ENCODE data around the gene ASF1A.

Gene ASF1A

DNA sequence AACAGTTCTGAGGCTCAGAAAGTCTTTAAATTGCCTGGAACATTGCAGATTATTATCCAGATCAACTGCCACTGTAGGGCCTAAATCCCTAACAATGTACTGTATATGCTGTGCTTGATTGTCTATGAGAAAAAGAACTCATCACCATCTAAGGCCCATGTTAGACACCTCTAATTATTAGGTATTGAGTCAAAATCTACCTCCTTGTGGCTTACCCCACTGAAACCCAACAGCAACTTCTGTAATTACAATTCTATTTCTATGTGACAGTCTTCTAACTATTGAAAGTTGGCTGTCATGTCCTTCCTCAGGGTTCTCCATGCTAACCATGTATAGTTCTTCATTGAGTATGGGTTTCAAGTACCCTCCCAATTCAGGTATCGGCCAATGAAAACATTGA, 27.1 kb downstream of the ASF1A start:
- DNase-seq (ENCODE audit: low read depth), result no peak
- H3K4me3 ChIP-seq (ENCODE audit: low read length), result no peak overlapping the region
- TF ChIP-seq, protein P1, sequence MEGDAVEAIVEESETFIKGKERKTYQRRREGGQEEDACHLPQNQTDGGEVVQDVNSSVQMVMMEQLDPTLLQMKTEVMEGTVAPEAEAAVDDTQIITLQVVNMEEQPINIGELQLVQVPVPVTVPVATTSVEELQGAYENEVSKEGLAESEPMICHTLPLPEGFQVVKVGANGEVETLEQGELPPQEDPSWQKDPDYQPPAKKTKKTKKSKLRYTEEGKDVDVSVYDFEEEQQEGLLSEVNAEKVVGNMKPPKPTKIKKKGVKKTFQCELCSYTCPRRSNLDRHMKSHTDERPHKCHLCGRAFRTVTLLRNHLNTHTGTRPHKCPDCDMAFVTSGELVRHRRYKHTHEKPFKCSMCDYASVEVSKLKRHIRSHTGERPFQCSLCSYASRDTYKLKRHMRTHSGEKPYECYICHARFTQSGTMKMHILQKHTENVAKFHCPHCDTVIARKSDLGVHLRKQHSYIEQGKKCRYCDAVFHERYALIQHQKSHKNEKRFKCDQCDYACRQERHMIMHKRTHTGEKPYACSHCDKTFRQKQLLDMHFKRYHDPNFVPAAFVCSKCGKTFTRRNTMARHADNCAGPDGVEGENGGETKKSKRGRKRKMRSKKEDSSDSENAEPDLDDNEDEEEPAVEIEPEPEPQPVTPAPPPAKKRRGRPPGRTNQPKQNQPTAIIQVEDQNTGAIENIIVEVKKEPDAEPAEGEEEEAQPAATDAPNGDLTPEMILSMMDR (conservative IDR thresholded peaks at IDR 0.05; ENCODE audit: low read length), result no peak

DNA sequence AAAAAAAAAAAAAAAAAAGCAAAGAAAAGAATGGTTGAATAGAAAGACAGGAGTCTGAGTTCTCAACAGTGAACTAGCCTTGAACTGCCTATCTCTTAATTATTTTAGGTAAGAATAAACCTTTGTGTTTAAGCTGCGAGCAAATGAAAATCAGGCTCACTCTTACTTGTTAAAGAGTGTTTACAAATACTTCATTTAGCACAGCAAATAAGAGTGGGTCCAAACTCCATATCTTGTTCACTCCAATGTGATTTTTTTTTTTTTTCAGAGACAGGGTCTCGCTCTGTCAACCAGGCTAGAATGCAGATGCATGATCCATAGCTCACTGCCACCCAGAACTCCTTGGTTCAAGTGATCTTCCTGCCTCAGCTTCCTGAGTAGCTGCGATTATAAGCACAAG, 29.1 kb downstream of the ASF1A start:
- no peak overlapping the region for H3K4me3 ChIP-seq (ENCODE audit: low read length)
- TF ChIP-seq, protein P1 (conservative IDR thresholded peaks at IDR 0.05; ENCODE audit: low read length), result no peak
- no peak for DNase-seq (ENCODE audit: low read depth)

DNA sequence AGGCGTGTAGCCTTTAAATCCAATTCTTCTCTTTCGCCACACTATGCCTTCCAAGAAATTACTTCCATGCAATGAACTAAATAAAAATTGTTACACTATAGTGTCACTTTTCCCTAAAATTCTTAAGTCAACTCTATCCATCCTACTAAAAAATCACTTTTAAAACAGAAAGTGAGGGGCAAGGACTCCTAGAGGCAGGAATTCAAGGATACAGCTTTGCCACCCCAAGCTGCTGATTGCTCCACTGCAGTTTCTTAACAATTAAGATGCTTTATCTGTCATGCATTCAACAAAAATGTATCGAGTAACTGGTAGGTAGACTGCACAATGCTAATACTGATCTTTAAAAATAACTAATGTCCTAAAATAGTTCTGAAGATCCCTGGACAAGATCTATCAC, 36.7 kb downstream of the ASF1A start:
- no peak for DNase-seq (ENCODE audit: low read depth)
- H3K4me3 ChIP-seq (ENCODE audit: low read length), result no peak overlapping the region
- TF ChIP-seq, protein P1 (conservative IDR thresholded peaks at IDR 0.05; ENCODE audit: low read length), result 0 out of 2 replicates have a peak, but pooled peaks have one; percentile 13

DNA sequence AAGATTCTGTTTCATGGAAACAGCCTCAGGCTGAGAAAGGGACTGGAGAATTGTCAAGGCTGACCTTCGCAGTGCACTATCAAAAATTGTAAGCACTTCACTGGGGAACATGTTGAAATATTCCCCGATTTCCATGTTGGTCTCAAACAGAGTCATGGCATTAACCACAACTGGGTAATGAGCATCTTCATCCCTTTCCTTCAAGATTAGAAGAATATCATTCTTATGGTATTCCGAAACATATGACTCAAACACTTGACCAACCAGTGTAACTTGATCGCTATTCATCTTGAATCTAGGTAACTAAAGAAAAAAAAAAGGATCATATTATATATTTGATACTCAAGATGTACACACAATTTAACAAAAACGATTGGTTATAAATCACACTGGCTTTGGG, 37.5 kb downstream of the ASF1A start:
- H3K4me3 ChIP-seq (ENCODE audit: low read length), result no peak overlapping the region
- no peak for DNase-seq (ENCODE audit: low read depth)
- TF ChIP-seq, protein P1 (conservative IDR thresholded peaks at IDR 0.05; ENCODE audit: low read length), result no peak

DNA sequence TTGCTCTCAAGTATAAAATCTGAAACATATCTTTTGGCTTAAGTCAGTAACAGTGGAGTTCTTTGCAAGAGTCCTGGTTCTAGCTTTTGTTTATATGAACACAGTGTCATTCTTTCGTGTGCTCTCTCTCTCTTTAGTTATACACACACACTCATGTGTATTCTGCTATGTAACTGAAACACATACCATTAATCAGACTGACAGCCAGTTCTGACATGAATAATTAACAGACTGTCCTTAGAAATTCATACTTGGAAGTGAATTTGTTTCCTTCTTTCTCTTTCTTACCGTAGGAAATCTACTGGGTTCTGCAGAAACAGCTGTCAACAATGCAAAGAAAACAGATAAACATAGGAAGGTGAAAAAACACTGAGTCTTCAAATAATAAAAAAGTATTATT, 38.5 kb downstream of the ASF1A start:
- no peak for DNase-seq (ENCODE audit: low read depth)
- no peak overlapping the region for H3K4me3 ChIP-seq (ENCODE audit: low read length)
- TF ChIP-seq, protein P1 (conservative IDR thresholded peaks at IDR 0.05; ENCODE audit: low read length), result no peak

DNA sequence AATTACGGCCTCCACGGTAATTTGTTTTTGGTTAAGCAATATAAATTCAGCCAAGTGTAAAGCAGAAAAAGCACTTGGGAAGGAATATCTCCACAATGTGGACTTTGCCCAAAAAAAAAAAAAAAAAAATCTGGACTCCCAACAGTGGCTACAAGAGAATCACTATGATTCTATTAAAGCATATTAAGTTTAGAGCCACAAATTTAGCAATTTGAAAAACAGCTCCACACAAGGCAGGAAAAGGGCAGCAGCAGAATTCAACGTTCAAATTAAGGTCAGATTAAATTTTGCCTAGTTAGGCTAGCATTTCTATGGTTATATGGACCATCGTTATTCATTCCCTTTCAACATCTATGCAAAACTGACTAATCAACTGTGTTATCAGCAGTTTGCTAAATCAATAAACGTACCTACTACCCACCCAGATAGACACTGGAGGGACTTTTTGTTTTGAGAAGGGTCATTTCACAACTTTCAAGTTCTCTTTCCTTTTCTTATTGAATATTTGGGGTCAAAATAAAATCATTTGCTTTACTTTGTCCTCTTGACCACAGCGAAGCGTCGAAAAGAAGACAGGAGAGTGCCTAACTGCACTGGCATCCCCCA, 40.0 kb downstream of the ASF1A start:
- no peak for DNase-seq (ENCODE audit: low read depth)
- TF ChIP-seq, protein P1 (conservative IDR thresholded peaks at IDR 0.05; ENCODE audit: low read length), result no peak
- H3K4me3 ChIP-seq (ENCODE audit: low read length), result peak overlapping the region; percentile 88

DNA sequence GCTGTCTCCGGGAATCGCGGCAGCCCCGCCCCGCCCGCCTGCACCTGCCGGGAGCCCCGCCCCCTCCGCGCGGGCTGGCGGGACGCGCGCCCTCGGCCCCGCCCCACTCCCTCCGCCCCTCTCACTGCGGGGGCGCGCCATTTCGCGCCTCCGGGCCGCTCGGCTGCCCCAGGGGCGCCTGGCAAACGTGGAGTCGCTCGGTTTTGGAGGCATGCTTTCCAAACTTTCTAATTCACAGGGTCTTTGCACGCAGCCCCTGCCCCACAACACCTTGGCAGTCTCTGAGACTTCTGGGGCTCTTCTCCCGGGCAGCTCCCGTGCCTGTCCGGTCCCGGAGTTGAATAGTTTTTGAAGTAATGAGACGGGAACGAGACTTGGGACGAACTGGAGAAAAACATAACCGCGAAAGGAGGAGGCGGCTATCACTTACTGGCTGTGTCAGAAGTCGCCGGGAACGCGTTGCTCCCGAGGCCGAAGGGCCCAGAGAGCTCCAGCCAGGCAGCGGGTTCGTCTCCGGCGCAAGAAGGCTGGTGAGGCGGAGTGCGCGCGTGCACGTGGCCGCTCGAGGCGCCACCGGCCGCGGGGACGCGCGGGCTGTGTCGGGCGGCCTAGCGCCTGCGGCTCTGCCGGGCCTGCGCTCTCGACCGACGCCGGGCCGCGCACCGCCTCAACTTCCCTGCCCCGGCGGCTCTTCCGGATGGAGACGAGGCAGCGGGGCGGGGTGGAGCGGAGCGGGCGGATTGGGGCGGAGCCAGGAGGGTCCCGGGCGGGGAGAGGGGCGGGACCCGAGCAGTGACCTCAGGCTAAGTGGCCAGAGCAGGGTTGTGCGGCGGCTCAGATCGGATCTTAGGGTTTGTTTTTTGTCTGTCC, 40.7 kb downstream of the ASF1A start, which contains the start of gene MCM9:
MCM9 (minus strand) TSS at position 699 of the 870 bp plus-strand sequence. CDS start 3,436 bp downstream, outside the sequence.
- peak; percentile 83 for DNase-seq (ENCODE audit: low read depth)
- TF ChIP-seq, protein P1 (conservative IDR thresholded peaks at IDR 0.05; ENCODE audit: low read length), result no peak
- peak within 1 kb of the TSS; percentile 88 for H3K4me3 ChIP-seq (ENCODE audit: low read length)
